Measurements from ENCODE around the gene ERAS.

Gene ERAS, protein sequence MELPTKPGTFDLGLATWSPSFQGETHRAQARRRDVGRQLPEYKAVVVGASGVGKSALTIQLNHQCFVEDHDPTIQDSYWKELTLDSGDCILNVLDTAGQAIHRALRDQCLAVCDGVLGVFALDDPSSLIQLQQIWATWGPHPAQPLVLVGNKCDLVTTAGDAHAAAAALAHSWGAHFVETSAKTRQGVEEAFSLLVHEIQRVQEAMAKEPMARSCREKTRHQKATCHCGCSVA

GRCh38 chrX:48826135-48826875 lies at the start of gene ERAS:
TSS of gene ERAS (plus strand) at chrX:48826513. CDS start at chrX:48829124, 2,611 bp downstream.
- no peak within 1 kb of the TSS for H3K4me3 ChIP-seq (ENCODE audit: low read depth in 1 of 2, low read length in 2 of 2)
- peaks cover 21% of the 10 kb centered on the region for H3K36me3 ChIP-seq (ENCODE audit: insufficient read depth, low read length)
- H3K27ac ChIP-seq (ENCODE audit: low read depth, low read length), result no peak within 1 kb of the TSS

DNA sequence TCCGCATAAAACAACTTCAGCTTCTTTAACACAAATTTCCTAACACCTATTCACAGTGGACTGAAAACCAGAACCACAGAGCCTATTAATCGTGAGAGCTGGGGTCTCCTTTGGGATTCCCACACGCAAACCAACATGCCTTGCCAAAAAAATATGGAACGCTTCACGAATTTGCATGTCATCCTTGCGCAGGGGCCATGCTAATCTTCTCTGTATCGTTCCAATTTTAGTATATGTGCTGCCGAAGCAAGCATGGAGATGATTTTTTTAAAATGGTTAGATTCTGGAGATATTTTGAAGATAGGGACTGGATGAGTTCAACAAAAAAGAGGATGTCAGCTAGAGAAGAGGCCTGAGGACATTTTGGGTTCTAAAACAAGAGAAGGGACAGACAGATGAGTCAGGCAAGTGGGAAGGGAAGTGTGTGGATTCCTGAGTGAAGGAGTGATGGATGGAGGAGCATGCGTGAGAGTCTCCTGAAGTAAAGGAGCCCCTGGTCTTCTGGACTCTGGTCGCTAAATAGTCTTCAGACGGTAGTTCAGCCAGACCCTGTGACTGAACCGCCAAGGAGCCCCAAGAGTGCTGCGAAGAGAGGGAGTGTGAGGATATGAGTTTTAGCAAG lies 49.4 kb upstream of the ERAS start:
- no peak overlapping the region for H3K4me3 ChIP-seq (ENCODE audit: low read depth in 1 of 2, low read length in 2 of 2)
- no peaks in the 10 kb centered on the region for H3K4me1 ChIP-seq (ENCODE audit: insufficient read depth, low read length)
- no peak overlapping the region for H3K27ac ChIP-seq (ENCODE audit: low read depth, low read length)
- H3K9ac ChIP-seq (ENCODE audit: low read length), result no peak overlapping the region
- H3K27me3 ChIP-seq (ENCODE audit: control insufficient read depth in 1 of 2, insufficient read depth in 2 of 2, low read length in 2 of 2), result no peaks in the 10 kb centered on the region
- no peaks in the 10 kb centered on the region for H3K36me3 ChIP-seq (ENCODE audit: insufficient read depth, low read length)
- H3K9me3 ChIP-seq (ENCODE audit: low read length), result no peaks in the 10 kb centered on the region

More at GRCh38 chrX:48826135-48826875, at the start of gene ERAS:
- H3K9ac ChIP-seq (ENCODE audit: low read length), result no peak within 1 kb of the TSS
- no peaks in the 10 kb centered on the region for H3K4me1 ChIP-seq (ENCODE audit: insufficient read depth, low read length)
- H3K9me3 ChIP-seq (ENCODE audit: low read length), result no peaks in the 10 kb centered on the region
- H3K27me3 ChIP-seq (ENCODE audit: control insufficient read depth in 1 of 2, insufficient read depth in 2 of 2, low read length in 2 of 2), result peaks cover 0 to 9% of the 10 kb centered on the region in 2 donors

GRCh38 chrX:48779399-48779798 lies 46.9 kb upstream of the ERAS start:
- H3K36me3 ChIP-seq (ENCODE audit: insufficient read depth, low read length), result no peaks in the 10 kb centered on the region
- H3K4me1 ChIP-seq (ENCODE audit: insufficient read depth, low read length), result no peaks in the 10 kb centered on the region
- no peaks in the 10 kb centered on the region for H3K27me3 ChIP-seq (ENCODE audit: control insufficient read depth in 1 of 2, insufficient read depth in 2 of 2, low read length in 2 of 2)
- H3K9ac ChIP-seq (ENCODE audit: low read length), result no peak overlapping the region
- H3K4me3 ChIP-seq (ENCODE audit: low read depth in 1 of 2, low read length in 2 of 2), result no peak overlapping the region
- H3K27ac ChIP-seq (ENCODE audit: low read depth, low read length), result no peak overlapping the region
- no peaks in the 10 kb centered on the region for H3K9me3 ChIP-seq (ENCODE audit: low read length)

DNA sequence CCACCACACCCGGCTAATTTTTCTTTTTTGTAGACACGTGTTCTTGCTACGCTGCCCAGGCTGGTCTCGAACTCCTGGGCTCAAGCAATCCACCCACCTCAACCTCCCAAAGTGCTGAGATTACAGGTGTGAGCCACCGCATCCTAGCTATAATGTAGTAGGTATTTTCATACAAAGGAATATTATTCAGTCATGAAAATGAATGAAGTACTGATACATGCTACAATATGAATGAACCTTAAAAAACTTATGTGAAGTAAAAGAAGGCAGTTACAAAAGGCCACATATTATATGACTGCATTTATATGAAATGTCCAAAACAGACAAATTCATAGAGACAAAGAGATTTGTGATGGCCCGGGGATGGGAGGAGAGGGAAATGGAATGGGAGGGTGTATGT lies 44.6 kb upstream of the ERAS start:
- no peaks in the 10 kb centered on the region for H3K4me1 ChIP-seq (ENCODE audit: insufficient read depth, low read length)
- no peak overlapping the region for H3K27ac ChIP-seq (ENCODE audit: low read depth, low read length)
- H3K27me3 ChIP-seq (ENCODE audit: control insufficient read depth in 1 of 2, insufficient read depth in 2 of 2, low read length in 2 of 2), result peaks cover 0 to 6% of the 10 kb centered on the region in 2 donors
- no peak overlapping the region for H3K9ac ChIP-seq (ENCODE audit: low read length)
- H3K36me3 ChIP-seq (ENCODE audit: insufficient read depth, low read length), result no peaks in the 10 kb centered on the region
- H3K4me3 ChIP-seq (ENCODE audit: low read depth in 1 of 2, low read length in 2 of 2), result no peak overlapping the region
- no peaks in the 10 kb centered on the region for H3K9me3 ChIP-seq (ENCODE audit: low read length)

GRCh38 chrX:48782216-48782615 lies 44.1 kb upstream of the ERAS start:
- Histone ChIP-seq H3K36me3 (ENCODE audit: insufficient read depth, low read length) (no peaks in the 10 kb centered on the region), H3K4me1 (ENCODE audit: insufficient read depth, low read length) (no peaks in the 10 kb centered on the region), H3K27ac (ENCODE audit: low read depth, low read length) (no peak overlapping the region), H3K4me3 (ENCODE audit: low read depth in 1 of 2, low read length in 2 of 2) (no peak overlapping the region), H3K9me3 (ENCODE audit: low read length) (no peaks in the 10 kb centered on the region), H3K9ac (ENCODE audit: low read length) (no peak overlapping the region), H3K27me3 (ENCODE audit: control insufficient read depth in 1 of 2, insufficient read depth in 2 of 2, low read length in 2 of 2) (peaks cover 0 to 10% of the 10 kb centered on the region in 2 donors)

GRCh38 chrX:48782795-48783194 lies 43.5 kb upstream of the ERAS start:
- no peak overlapping the region for H3K4me3 ChIP-seq (ENCODE audit: low read depth in 1 of 2, low read length in 2 of 2)

GRCh38 chrX:48784726-48785125 lies 41.6 kb upstream of the ERAS start:
- no peak overlapping the region for H3K9ac ChIP-seq (ENCODE audit: low read length)
- H3K27me3 ChIP-seq (ENCODE audit: control insufficient read depth in 1 of 2, insufficient read depth in 2 of 2, low read length in 2 of 2), result peaks cover 0 to 19% of the 10 kb centered on the region in 2 donors
- no peaks in the 10 kb centered on the region for H3K36me3 ChIP-seq (ENCODE audit: insufficient read depth, low read length)
- no peak overlapping the region for H3K27ac ChIP-seq (ENCODE audit: low read depth, low read length)
- H3K4me1 ChIP-seq (ENCODE audit: insufficient read depth, low read length), result no peaks in the 10 kb centered on the region
- no peak overlapping the region for H3K4me3 ChIP-seq (ENCODE audit: low read depth in 1 of 2, low read length in 2 of 2)
- no peaks in the 10 kb centered on the region for H3K9me3 ChIP-seq (ENCODE audit: low read length)

More at GRCh38 chrX:48782795-48783194, 43.5 kb upstream of the ERAS start:
- Histone ChIP-seq H3K27ac (ENCODE audit: low read depth, low read length) (no peak overlapping the region), H3K4me1 (ENCODE audit: insufficient read depth, low read length) (no peaks in the 10 kb centered on the region), H3K27me3 (ENCODE audit: control insufficient read depth in 1 of 2, insufficient read depth in 2 of 2, low read length in 2 of 2) (peaks cover 0 to 10% of the 10 kb centered on the region in 2 donors), H3K9ac (ENCODE audit: low read length) (no peak overlapping the region), H3K36me3 (ENCODE audit: insufficient read depth, low read length) (no peaks in the 10 kb centered on the region), H3K9me3 (ENCODE audit: low read length) (no peaks in the 10 kb centered on the region)

DNA sequence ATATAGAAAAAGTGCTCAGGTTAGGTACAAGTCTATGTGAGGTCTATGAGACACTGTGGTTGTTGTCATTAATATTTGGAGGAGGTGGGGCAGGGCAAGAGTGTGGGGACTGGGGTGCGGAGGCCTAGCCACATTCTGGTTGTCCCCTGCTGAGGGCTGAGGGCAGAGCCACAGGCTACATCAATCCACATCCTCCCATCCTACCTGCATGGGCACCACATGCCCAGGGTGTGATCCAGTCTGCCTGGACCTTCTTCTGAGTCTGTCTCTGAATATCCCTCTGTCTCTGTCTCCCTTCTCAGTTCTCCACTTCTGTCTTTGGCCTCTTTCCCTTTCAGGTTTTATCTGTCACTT lies 41.1 kb upstream of the ERAS start:
- H3K9ac ChIP-seq (ENCODE audit: low read length), result no peak overlapping the region
- H3K4me3 ChIP-seq (ENCODE audit: low read depth in 1 of 2, low read length in 2 of 2), result no peak overlapping the region
- H3K36me3 ChIP-seq (ENCODE audit: insufficient read depth, low read length), result no peaks in the 10 kb centered on the region
- H3K27me3 ChIP-seq (ENCODE audit: control insufficient read depth in 1 of 2, insufficient read depth in 2 of 2, low read length in 2 of 2), result peaks cover 0 to 19% of the 10 kb centered on the region in 2 donors
- no peaks in the 10 kb centered on the region for H3K4me1 ChIP-seq (ENCODE audit: insufficient read depth, low read length)
- no peak overlapping the region for H3K27ac ChIP-seq (ENCODE audit: low read depth, low read length)
- no peaks in the 10 kb centered on the region for H3K9me3 ChIP-seq (ENCODE audit: low read length)

DNA sequence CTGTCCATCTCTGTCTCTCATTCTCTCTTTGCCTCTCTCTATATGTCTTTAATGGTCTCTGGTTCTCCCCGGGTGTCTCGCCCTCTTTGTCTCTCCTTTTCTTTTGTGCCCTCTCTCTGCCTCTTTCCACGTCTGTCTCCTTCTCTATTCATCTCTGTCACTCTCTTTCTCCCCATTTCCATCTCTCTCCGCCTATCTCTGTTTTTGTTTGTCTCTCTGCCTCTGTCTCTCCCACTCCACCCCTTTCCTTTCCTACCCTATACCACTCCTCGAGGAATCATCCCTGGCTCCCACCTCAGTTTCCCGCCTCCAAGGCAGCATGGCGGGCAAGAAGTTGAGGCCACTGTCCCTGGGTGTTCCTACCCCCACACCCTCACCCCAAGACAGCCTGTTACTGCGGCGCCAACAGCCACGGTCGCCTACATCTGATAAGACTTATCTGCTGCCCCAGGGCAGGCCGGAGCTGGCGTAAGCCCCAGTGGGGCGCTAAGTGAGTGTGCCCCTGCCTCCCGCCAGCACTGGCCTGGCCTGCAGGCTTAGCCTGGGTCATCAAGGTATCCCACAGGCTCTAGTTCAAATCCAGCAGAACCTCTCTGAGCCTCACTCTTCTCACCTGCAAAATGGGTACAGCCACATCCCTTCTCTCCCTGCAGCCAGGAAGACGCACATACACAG lies 40.6 kb upstream of the ERAS start:
- H3K4me1 ChIP-seq (ENCODE audit: insufficient read depth, low read length), result no peaks in the 10 kb centered on the region
- H3K27ac ChIP-seq (ENCODE audit: low read depth, low read length), result no peak overlapping the region
- no peaks in the 10 kb centered on the region for H3K9me3 ChIP-seq (ENCODE audit: low read length)
- H3K36me3 ChIP-seq (ENCODE audit: insufficient read depth, low read length), result no peaks in the 10 kb centered on the region
- H3K4me3 ChIP-seq (ENCODE audit: low read depth in 1 of 2, low read length in 2 of 2), result no peak overlapping the region
- no peak overlapping the region for H3K9ac ChIP-seq (ENCODE audit: low read length)
- H3K27me3 ChIP-seq (ENCODE audit: control insufficient read depth in 1 of 2, insufficient read depth in 2 of 2, low read length in 2 of 2), result peaks cover 0 to 19% of the 10 kb centered on the region in 2 donors

GRCh38 chrX:48786341-48786800 lies 39.9 kb upstream of the ERAS start, which contains the start of gene GATA1:
TSS of gene GATA1 (plus strand) at chrX:48786590. CDS start at chrX:48791110, 4,520 bp downstream.
- peaks cover 0 to 19% of the 10 kb centered on the region in 2 donors for H3K27me3 ChIP-seq (ENCODE audit: control insufficient read depth in 1 of 2, insufficient read depth in 2 of 2, low read length in 2 of 2)
- no peak within 1 kb of the TSS for H3K9ac ChIP-seq (ENCODE audit: low read length)
- H3K4me1 ChIP-seq (ENCODE audit: insufficient read depth, low read length), result no peaks in the 10 kb centered on the region
- H3K4me3 ChIP-seq (ENCODE audit: low read depth in 1 of 2, low read length in 2 of 2), result no peak within 1 kb of the TSS
- H3K27ac ChIP-seq (ENCODE audit: low read depth, low read length), result no peak within 1 kb of the TSS
- no peaks in the 10 kb centered on the region for H3K36me3 ChIP-seq (ENCODE audit: insufficient read depth, low read length)
- H3K9me3 ChIP-seq (ENCODE audit: low read length), result no peaks in the 10 kb centered on the region

Measured in muscle layer of colon (tissue), 2 donors.